HCT116 (cell line): ENCODE results near the gene CENPS. TPM values are rescaled to one million over a fixed set of nuclear protein-coding genes. Genes with fewer than 3 reads are reported as not detected.

Experiments
- ATAC-seq: fragments of 200-7000 bp; cut with Tn5 transposase; 2 replicates; pipeline ENCODE4 v1.9.1; 2020; ENCODE audit warnings: mild to moderate bottlenecking, moderate library complexity
- BruUV-seq: library from RNA; stranded (reverse); fragments of 400-500 nt; replicated peaks from 2 replicates; lab custom pipeline; 2021; lab: Mats Ljungman, UMichigan
- CTCF ChIA-PET: fragments of 300-600 bp; sonication (Branson Sonifier 250); formaldehyde crosslinking; loops from one replicate; lab custom pipeline; 2021; ENCODE audit warnings: antibody characterized with exemption; lab: Charles Lee
- POLR2A ChIA-PET: fragments of 300-600, 350-600 bp; sonication (Branson Sonifier 250); formaldehyde crosslinking; loops from one replicate; lab custom pipeline; 2021; ENCODE audit warnings: antibody characterized with exemption; lab: Charles Lee
- RAD21 ChIA-PET, 2 experiments: fragments of 300-600 bp; sonication (Branson Sonifier 250); formaldehyde crosslinking; loops; one replicate each; lab custom pipeline; 2023; ENCODE audit warnings: low total read pairs in 2 of 2; ENCODE audit not compliant: uncharacterized antibody in 2 of 2, unreplicated experiment in 2 of 2, low non-redundant PET in 1 of 2; lab: Charles Lee
- DNase-seq: peaks from one replicate; pipeline ENCODE4 v3.0.0-alpha.2; 2010; ENCODE audit warnings: low read depth, low spot score
- H2AFZ ChIP-seq: fragments of 200-600 bp; shearing (Covaris generic), sonication (generic); 2 replicates; pipeline ENCODE4 v1.6.1; 2017; ENCODE audit warnings: low read depth, mixed run types, mixed read lengths, antibody characterized with exemption, low read length; ENCODE audit not compliant: poor library complexity, severe bottlenecking
- H3K27ac ChIP-seq: 2 replicates; pipeline ENCODE4 v1.5.1; 2012; ENCODE audit warnings: low read depth, low read length
- H3K27me3 ChIP-seq: fragments of 200-600 bp; sonication (generic); 2 replicates; pipeline ENCODE4 v1.6.1; 2016; ENCODE audit warnings: mixed run types, low read length, mixed read lengths; ENCODE audit not compliant: insufficient read depth
- H3K36me3 ChIP-seq, 2 experiments: fragments of 200-500 bp in 1 of 2; fragments of 200-600 bp in 1 of 2; sonication (Bioruptor generic) in 1 of 2; sonication (generic) in 1 of 2; 2 replicates each; pipeline versions ENCODE4 v1.5.1 to v1.6.1; 2014 to 2016; ENCODE audit warnings: low read length in 2 of 2, inconsistent platforms in 1 of 2, mixed read lengths in 1 of 2, mixed run types in 1 of 2; ENCODE audit not compliant: insufficient read depth in 2 of 2, control insufficient read depth in 1 of 2
- H3K4me1 ChIP-seq, 2 experiments: fragments of 200-600 bp in 1 of 2; sonication (generic) in 1 of 2; 2 replicates each; pipeline versions ENCODE4 v1.5.1 to v1.6.1; 2012 to 2017; ENCODE audit warnings: low read length in 2 of 2, inconsistent platforms in 1 of 2, mild to moderate bottlenecking in 1 of 2, mixed read lengths in 1 of 2, mixed run types in 1 of 2, moderate library complexity in 1 of 2; ENCODE audit not compliant: insufficient read depth in 2 of 2, control insufficient read depth in 1 of 2
- H3K4me2 ChIP-seq: fragments of 200-600 bp; sonication (generic); 2 replicates; pipeline ENCODE4 v1.6.1; 2017; ENCODE audit warnings: mixed run types, low read length, mixed read lengths
- H3K4me3 ChIP-seq, 2 experiments: fragments of 200-600 bp in 1 of 2; sonication (generic) in 1 of 2; replicated peaks in 1 of 2; 2 replicates each; pipeline ENCODE4 v1.5.1; 2011 to 2016; ENCODE audit warnings: low read length in 2 of 2, control low read depth in 1 of 2, low read depth in 1 of 2, mild to moderate bottlenecking in 1 of 2, mixed read lengths in 1 of 2, mixed run types in 1 of 2
- H3K79me2 ChIP-seq: fragments of 200-600 bp; sonication (generic); 2 replicates; pipeline ENCODE4 v1.6.1; 2017; ENCODE audit warnings: mild to moderate bottlenecking, mixed run types, low read length, moderate library complexity, mixed read lengths; ENCODE audit not compliant: insufficient read depth
- H3K9ac ChIP-seq: fragments of 200-600 bp; sonication (generic); 2 replicates; pipeline ENCODE4 v1.6.1; 2016; ENCODE audit warnings: low read length, mixed read lengths
- H3K9me2 ChIP-seq: fragments of 200-600 bp; sonication (generic), shearing (Covaris generic); 2 replicates; pipeline ENCODE4 v1.6.1; 2017; ENCODE audit warnings: mixed run types, mild to moderate bottlenecking, moderate library complexity; ENCODE audit not compliant: insufficient read depth
- H3K9me3 ChIP-seq, 2 experiments: fragments of 200-500 bp in 1 of 2; fragments of 200-600 bp in 1 of 2; sonication (Bioruptor generic) in 1 of 2; sonication (generic) in 1 of 2; 2 replicates each; pipeline ENCODE4 v1.6.1; 2014 to 2017; ENCODE audit warnings: low read length in 2 of 2, mixed read lengths in 2 of 2, inconsistent platforms in 1 of 2, low read depth in 1 of 2, mild to moderate bottlenecking in 1 of 2, mixed run types in 1 of 2, moderate library complexity in 1 of 2; ENCODE audit not compliant: control insufficient read depth in 1 of 2, insufficient read depth in 1 of 2
- H4K20me1 ChIP-seq: fragments of 200-600 bp; sonication (generic), shearing (Covaris generic); 2 replicates; pipeline ENCODE4 v1.6.1; 2017; ENCODE audit warnings: mixed run types, mild to moderate bottlenecking, moderate library complexity; ENCODE audit not compliant: insufficient read depth
- ATF3 ChIP-seq: IDR thresholded peaks from 2 replicates; pipeline ENCODE4 v1.6.1; 2012
- CBX3 ChIP-seq: IDR thresholded peaks from 2 replicates; pipeline ENCODE4 v1.6.1; 2012; ENCODE audit warnings: low read depth
- CEBPB ChIP-seq: IDR thresholded peaks from 2 replicates; pipeline ENCODE4 v1.6.1; 2012; ENCODE audit warnings: low read depth
- EGR1 ChIP-seq: IDR thresholded peaks from 2 replicates; pipeline ENCODE4 v1.6.1; 2012; ENCODE audit warnings: low read depth
- EZH2 ChIP-seq: fragments of 200-600 bp; sonication (generic); IDR thresholded peaks from 2 replicates; pipeline ENCODE4 v1.6.1; 2017; ENCODE audit warnings: antibody characterized with exemption, mixed run types
- EZH2phosphoT487 ChIP-seq: fragments of 200-600 bp; IDR thresholded peaks from 2 replicates; pipeline ENCODE4 v1.6.1; 2018; ENCODE audit warnings: antibody characterized with exemption, borderline replicate concordance
- FOSL1 ChIP-seq: IDR thresholded peaks from 2 replicates; pipeline ENCODE4 v1.6.1; 2012; ENCODE audit warnings: low read depth
- POLR2A ChIP-seq: IDR thresholded peaks from 2 replicates; pipeline ENCODE4 v1.7.0; 2011; ENCODE audit warnings: borderline replicate concordance; ENCODE audit not compliant: insufficient read depth, insufficient read length; ENCODE audit errors: extremely low read depth
- RAD21 ChIP-seq: IDR thresholded peaks from 2 replicates; pipeline ENCODE4 v1.6.1; 2012; ENCODE audit warnings: low read depth, mild to moderate bottlenecking
- SRF ChIP-seq: IDR thresholded peaks from 2 replicates; pipeline ENCODE4 v1.6.1; 2012; ENCODE audit warnings: low read depth
- TCF7L2 ChIP-seq: IDR thresholded peaks from 2 replicates; pipeline ENCODE4 v1.7.0; 2011; ENCODE audit warnings: borderline replicate concordance, inconsistent platforms; ENCODE audit not compliant: insufficient read depth, insufficient read length; ENCODE audit errors: extremely low read depth
- intact Hi-C: fragments of 100-400 bp; cut with micrococcal nuclease; formaldehyde crosslinking; loops from 2 replicates; pipeline ENCODE4 v1.10.0; 2022
- total RNA-seq: library from RNA; stranded (reverse); gene quantifications from one replicate; pipeline ENCODE4 v1.2.1, GENCODE V29; 2021; ENCODE audit not compliant: unreplicated experiment
- TF ChIP-seq, protein P1 (sequence below), 3 experiments: fragments of 200-600 bp in 1 of 3; sonication (generic) in 1 of 3; IDR thresholded peaks in 2 of 3; conservative IDR thresholded peaks in 1 of 3; 2 replicates each; pipeline ENCODE4 v1.5.1; 2012 to 2017; ENCODE audit warnings: low read depth in 2 of 3, low read length in 2 of 3, antibody characterized with exemption in 1 of 3, borderline replicate concordance in 1 of 3, control low read depth in 1 of 3, mild to moderate bottlenecking in 1 of 3, mixed read lengths in 1 of 3, mixed run types in 1 of 3, moderate library complexity in 1 of 3; ENCODE audit not compliant: insufficient read depth in 1 of 3
- TF ChIP-seq, protein P2 (sequence below): IDR thresholded peaks from 2 replicates; pipeline ENCODE4 v1.6.1; 2012

Gene CENPS
- total RNA-seq, 1 experiment from 2014 or later: 21.9 TPM

GRCh38 chr1:10471411-10472219 is 41.4 kb downstream of the CENPS start:
- Histone ChIP-seq H3K9me2 (no peaks in the 10 kb centered on the region), H3K79me2 (peaks cover 59% of the 10 kb centered on the region), H2AFZ (no peak overlapping the region), H3K4me2 (peak overlapping the region; percentile 94), H3K27ac (peak overlapping the region; percentile 78), H3K36me3 (peaks cover 19 to 21% of the 10 kb centered on the region in 2 experiments), H3K9ac (peak overlapping the region; percentile 96), H3K27me3 (no peaks in the 10 kb centered on the region), H3K9me3 (no peaks in the 10 kb centered on the region), H4K20me1 (no peaks in the 10 kb centered on the region), H3K4me1 (peaks cover 0 to 36% of the 10 kb centered on the region in 2 experiments; a peak in 3 of 4 replicates), H3K4me3 (peak overlapping the region; percentile 90 to 97)
- TSS peak; percentile 78 for BruUV-seq
- intact Hi-C loops: no loop called here
- TF ChIP-seq POLR2A (no peak), CEBPB (no peak), EZH2 (no peak), EGR1 (no peak), RAD21 (no peak)
- CTCF ChIA-PET: no interaction called here
- POLR2A ChIA-PET: no interaction called here
- RAD21 ChIA-PET: no interaction called here
- DNase-seq (no peak), ATAC-seq (peak; percentile 4; the same call in 1 of the 2 replicates)

DNA sequence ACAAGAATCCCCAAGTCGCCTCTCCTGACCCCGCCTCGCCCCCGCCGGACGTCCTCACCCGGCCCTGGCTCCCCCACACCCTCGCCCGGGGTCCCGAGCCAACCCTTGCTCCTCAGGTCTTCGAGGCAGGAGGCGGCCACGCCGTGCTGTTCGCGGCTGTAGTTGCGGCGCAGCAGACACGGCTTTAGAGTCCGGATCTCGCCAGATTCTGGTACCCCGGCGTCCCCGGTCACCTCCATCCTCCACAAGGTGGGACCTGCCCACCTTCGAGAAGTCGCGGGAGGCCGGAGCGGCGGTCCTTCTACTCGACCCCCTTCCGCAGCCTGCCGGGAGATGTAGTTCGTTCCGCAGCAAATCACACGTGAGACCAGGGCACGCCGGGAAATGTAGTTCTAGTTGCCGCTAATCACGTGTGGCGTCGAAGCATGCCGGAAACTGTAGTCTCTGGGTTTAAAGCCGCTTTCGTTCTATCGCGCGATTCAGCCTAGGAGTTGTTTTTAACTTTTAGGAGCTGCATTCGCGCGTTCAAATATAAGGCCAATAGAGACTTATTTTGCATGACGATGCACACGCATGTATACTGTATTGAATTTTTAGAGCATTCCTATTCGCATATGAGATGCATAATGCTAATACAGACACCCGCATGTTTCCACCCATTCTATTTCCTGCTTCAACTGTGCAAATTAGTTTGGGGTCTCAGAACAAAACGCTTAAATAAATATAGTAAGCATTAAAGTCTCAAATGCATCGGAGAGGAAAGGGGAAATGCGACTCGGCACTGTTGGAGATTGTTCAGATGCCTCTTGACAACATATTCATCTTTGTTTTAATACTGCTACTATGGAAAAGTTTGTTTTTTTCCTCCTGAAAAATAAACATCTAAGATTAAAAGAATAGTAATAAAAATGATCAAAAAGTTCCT is 42.2 kb downstream of the CENPS start, which contains the start of gene DFFA:
Gene DFFA (minus strand): TSS at position 310 of the 925 bp plus-strand sequence. CDS start 71 bp downstream, at position 239.
- ChIA-PET POLR2A (no interaction called here), CTCF (no interaction called here), RAD21 (interaction anchor here in 1 of 2 experiments (0.6 kb wide), 1 partner anchor 69 kb away, joined by 3 read pairs; no protein-coding TSS in a partner anchor)
- H3K4me2 ChIP-seq: peak within 1 kb of the TSS; percentile 94
- no TSS peak for BruUV-seq
- no peaks in the 10 kb centered on the region for H4K20me1 ChIP-seq
- DNase-seq (peak; percentile 94), ATAC-seq (peak; percentile 78)
- no peaks in the 10 kb centered on the region for H3K9me2 ChIP-seq
- H3K9me3 ChIP-seq: no peaks in the 10 kb centered on the region
- peak within 1 kb of the TSS; percentile 90 to 97 for H3K4me3 ChIP-seq
- H2AFZ ChIP-seq: peak within 1 kb of the TSS; percentile 96
- peaks cover 0 to 36% of the 10 kb centered on the region in 2 experiments; a peak in 3 of 4 replicates for H3K4me1 ChIP-seq
- intact Hi-C loops: no loop called here
- H3K9ac ChIP-seq: peak within 1 kb of the TSS; percentile 96
- H3K27ac ChIP-seq: peak within 1 kb of the TSS; percentile 78
- peaks cover 16 to 18% of the 10 kb centered on the region in 2 experiments for H3K36me3 ChIP-seq
- no peaks in the 10 kb centered on the region for H3K27me3 ChIP-seq
- H3K79me2 ChIP-seq: peaks cover 66% of the 10 kb centered on the region
- TF ChIP-seq EZH2phosphoT487 (no peak), CEBPB (no peak), TCF7L2 (peak; percentile 82), CBX3 (peak; percentile 90), ATF3 (no peak), FOSL1 (no peak), SRF (no peak; the same call in 1 of the 2 replicates)
- TF ChIP-seq, protein P1, sequence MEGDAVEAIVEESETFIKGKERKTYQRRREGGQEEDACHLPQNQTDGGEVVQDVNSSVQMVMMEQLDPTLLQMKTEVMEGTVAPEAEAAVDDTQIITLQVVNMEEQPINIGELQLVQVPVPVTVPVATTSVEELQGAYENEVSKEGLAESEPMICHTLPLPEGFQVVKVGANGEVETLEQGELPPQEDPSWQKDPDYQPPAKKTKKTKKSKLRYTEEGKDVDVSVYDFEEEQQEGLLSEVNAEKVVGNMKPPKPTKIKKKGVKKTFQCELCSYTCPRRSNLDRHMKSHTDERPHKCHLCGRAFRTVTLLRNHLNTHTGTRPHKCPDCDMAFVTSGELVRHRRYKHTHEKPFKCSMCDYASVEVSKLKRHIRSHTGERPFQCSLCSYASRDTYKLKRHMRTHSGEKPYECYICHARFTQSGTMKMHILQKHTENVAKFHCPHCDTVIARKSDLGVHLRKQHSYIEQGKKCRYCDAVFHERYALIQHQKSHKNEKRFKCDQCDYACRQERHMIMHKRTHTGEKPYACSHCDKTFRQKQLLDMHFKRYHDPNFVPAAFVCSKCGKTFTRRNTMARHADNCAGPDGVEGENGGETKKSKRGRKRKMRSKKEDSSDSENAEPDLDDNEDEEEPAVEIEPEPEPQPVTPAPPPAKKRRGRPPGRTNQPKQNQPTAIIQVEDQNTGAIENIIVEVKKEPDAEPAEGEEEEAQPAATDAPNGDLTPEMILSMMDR (IDR thresholded peaks at IDR 0.05 in 2 of 3, conservative IDR thresholded peaks at IDR 0.05 in 1 of 3; ENCODE audit: borderline replicate concordance in 1 of 3, insufficient read depth in 1 of 3, low read depth in 2 of 3, low read length in 2 of 3): no peak
- TF ChIP-seq, protein P2, sequence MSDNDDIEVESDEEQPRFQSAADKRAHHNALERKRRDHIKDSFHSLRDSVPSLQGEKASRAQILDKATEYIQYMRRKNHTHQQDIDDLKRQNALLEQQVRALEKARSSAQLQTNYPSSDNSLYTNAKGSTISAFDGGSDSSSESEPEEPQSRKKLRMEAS: peak; percentile 99
